H1 (cell line): ENCODE data around the gene COLEC12. TPM values are rescaled to one million over a fixed set of nuclear protein-coding genes. Genes with fewer than 3 reads are reported as not detected.

Experiments
- polyA plus RNA-seq, 7 experiments: library from polyadenylated mRNA; depleted of rRNA in 3 of 7; stranded (reverse) in 5 of 7; unstranded in 2 of 7; fragments of >200 nt in 5 of 7; fragments of 200-250 nt in 2 of 7; gene quantifications; 1 replicate in 5 of 7; 2 replicates in 1 of 7; 4 replicates in 1 of 7; pipeline versions ENCODE4 v1.2.1 to v1.2.3, GENCODE V29; 2011 to 2013; ENCODE audit warnings: missing spikeins in 2 of 7, mixed read lengths in 2 of 7
- total RNA-seq: library from RNA; stranded (reverse); fragmentation: NEBNext Ultra II Directional; extraction: Animal tissue kit (Norgen Biotek cat#: 25700); gene quantifications from 2 replicates; pipeline ENCODE4 v1.2.1, GENCODE V29; 2021
- TF ChIP-seq, protein P1 (sequence below): IDR thresholded peaks from 2 replicates; pipeline ENCODE4 v1.6.1; 2011; ENCODE audit warnings: low read length, improper control_type of control experiment

Gene COLEC12
- total and polyA plus RNA-seq, 2 of the 8 experiments (the other 6 are each of a cell fraction or from before 2014, with no cell fraction given): 0.44 to 2.3 TPM

DNA sequence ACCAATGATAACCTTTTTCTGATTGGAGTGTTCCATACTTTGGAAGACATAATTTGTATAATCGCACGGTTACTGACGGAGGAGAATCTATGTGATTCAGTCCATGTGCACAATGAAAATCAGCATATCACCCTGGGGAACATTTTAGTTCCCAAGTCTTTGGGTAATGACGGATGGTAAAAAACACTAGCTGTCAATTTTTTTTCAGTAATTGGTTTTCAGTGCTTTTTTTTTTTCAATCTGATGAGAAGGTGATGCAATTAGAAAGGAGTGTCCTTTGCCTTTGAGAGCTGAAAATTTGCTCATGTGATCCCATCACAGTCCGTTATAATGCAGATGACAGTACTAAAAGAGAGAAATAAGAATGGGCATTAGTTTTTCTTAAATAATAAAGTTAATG lies 180.8 kb downstream of the COLEC12 start (continued):
- TF ChIP-seq, protein P1, sequence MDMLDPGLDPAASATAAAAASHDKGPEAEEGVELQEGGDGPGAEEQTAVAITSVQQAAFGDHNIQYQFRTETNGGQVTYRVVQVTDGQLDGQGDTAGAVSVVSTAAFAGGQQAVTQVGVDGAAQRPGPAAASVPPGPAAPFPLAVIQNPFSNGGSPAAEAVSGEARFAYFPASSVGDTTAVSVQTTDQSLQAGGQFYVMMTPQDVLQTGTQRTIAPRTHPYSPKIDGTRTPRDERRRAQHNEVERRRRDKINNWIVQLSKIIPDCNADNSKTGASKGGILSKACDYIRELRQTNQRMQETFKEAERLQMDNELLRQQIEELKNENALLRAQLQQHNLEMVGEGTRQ: no peak
